Mesenchymal stem cell (in vitro differentiated cells and primary cell): ENCODE data around the gene TAS2R19.
"Not testable (repeated sequence)": the region's sequence is repeated elsewhere in the genome, so short reads cannot be mapped to it uniquely, and the experiment has no call there.

Experiments used
- DNase-seq: peaks from one replicate; pipeline ENCODE4 v3.0.0-alpha.2; 2013
- H2AFZ ChIP-seq: one replicate; pipeline ENCODE4 v1.6.1; 2013; ENCODE audit warnings: low read depth, mild to moderate bottlenecking, control low read depth, inconsistent platforms, low read length, moderate library complexity
- H2AK5ac ChIP-seq: 2 replicates; pipeline ENCODE4 v1.6.1; 2013; ENCODE audit warnings: low read length, moderate library complexity, mild to moderate bottlenecking, inconsistent platforms; ENCODE audit not compliant: severe bottlenecking
- H2BK120ac ChIP-seq: one replicate; pipeline ENCODE4 v1.6.1; 2013; ENCODE audit warnings: low read depth, mild to moderate bottlenecking, inconsistent platforms, low read length, moderate library complexity
- H2BK12ac ChIP-seq, 2 experiments: one replicate each; pipeline ENCODE4 v1.6.1; 2013; ENCODE audit warnings: inconsistent platforms in 2 of 2, low read length in 2 of 2, mild to moderate bottlenecking in 2 of 2, moderate library complexity in 2 of 2, control low read depth in 1 of 2
- H2BK15ac ChIP-seq: one replicate; pipeline ENCODE4 v1.6.1; 2013; ENCODE audit warnings: mild to moderate bottlenecking, low read depth, inconsistent platforms; ENCODE audit not compliant: poor library complexity, severe bottlenecking
- H2BK5ac ChIP-seq: 2 replicates; pipeline ENCODE4 v1.6.1; 2013; ENCODE audit warnings: low read depth, mild to moderate bottlenecking, low read length, control low read depth, inconsistent platforms; ENCODE audit not compliant: poor library complexity, severe bottlenecking
- H3K14ac ChIP-seq, 2 experiments: one replicate each; pipeline ENCODE4 v1.6.1; 2013; ENCODE audit warnings: inconsistent platforms in 2 of 2, low read length in 2 of 2, control low read depth in 1 of 2, mild to moderate bottlenecking in 1 of 2, moderate library complexity in 1 of 2
- H3K18ac ChIP-seq, 2 experiments: one replicate each; pipeline ENCODE4 v1.6.1; 2013; ENCODE audit warnings: inconsistent platforms in 2 of 2, low read length in 2 of 2, control low read depth in 1 of 2, low read depth in 1 of 2, mild to moderate bottlenecking in 1 of 2
- H3K23ac ChIP-seq, 2 experiments: one replicate each; pipeline ENCODE4 v1.6.1; 2013; ENCODE audit warnings: inconsistent platforms in 2 of 2, low read length in 2 of 2, mild to moderate bottlenecking in 2 of 2, moderate library complexity in 2 of 2, control low read depth in 1 of 2
- H3K27ac ChIP-seq: 2 replicates; pipeline ENCODE4 v1.5.1; 2013; ENCODE audit warnings: mild to moderate bottlenecking, moderate library complexity, low read length, control low read depth, inconsistent platforms; ENCODE audit not compliant: poor library complexity, severe bottlenecking
- H3K27me3 ChIP-seq, 2 experiments: 2 replicates each; pipeline versions ENCODE4 v1.6.1 to v1.7.0; 2013; ENCODE audit warnings: low read length in 2 of 2, mild to moderate bottlenecking in 2 of 2, moderate library complexity in 2 of 2, control low read depth in 1 of 2, inconsistent platforms in 1 of 2; ENCODE audit not compliant: control insufficient read depth in 1 of 2, insufficient read depth in 1 of 2
- H3K36me3 ChIP-seq, 2 experiments: 2 replicates each; pipeline versions ENCODE4 v1.6.1 to v1.7.0; 2013; ENCODE audit warnings: low read length in 2 of 2, control low read depth in 1 of 2, inconsistent platforms in 1 of 2, low read depth in 1 of 2, mild to moderate bottlenecking in 1 of 2; ENCODE audit not compliant: insufficient read depth in 2 of 2, control insufficient read depth in 1 of 2
- H3K4ac ChIP-seq, 2 experiments: one replicate each; pipeline ENCODE4 v1.6.1; 2013; ENCODE audit warnings: inconsistent platforms in 2 of 2, low read length in 2 of 2, mild to moderate bottlenecking in 2 of 2, moderate library complexity in 2 of 2, control low read depth in 1 of 2, low read depth in 1 of 2
- H3K4me1 ChIP-seq: 2 replicates; pipeline ENCODE4 v1.6.1; 2013; ENCODE audit warnings: low read depth, low read length, control low read depth; ENCODE audit not compliant: control insufficient read depth, insufficient read depth
- H3K4me2 ChIP-seq: 2 replicates; pipeline ENCODE4 v1.6.1; 2013; ENCODE audit warnings: low read length, mild to moderate bottlenecking, inconsistent platforms; ENCODE audit not compliant: poor library complexity, severe bottlenecking
- H3K4me3 ChIP-seq, 2 experiments: 2 replicates each; pipeline versions ENCODE4 v1.5.1 to v1.7.0; 2013; ENCODE audit warnings: low read length in 2 of 2, mild to moderate bottlenecking in 2 of 2, control low read depth in 1 of 2, low read depth in 1 of 2; ENCODE audit not compliant: insufficient read depth in 1 of 2
- H3K79me1 ChIP-seq: replicated peaks from 2 replicates; pipeline ENCODE4 v1.6.1; 2013; ENCODE audit warnings: mild to moderate bottlenecking, control low read depth, low read length, inconsistent platforms; ENCODE audit not compliant: poor library complexity, severe bottlenecking
- H3K9ac ChIP-seq: 2 replicates; pipeline ENCODE4 v1.7.0; 2013; ENCODE audit warnings: mild to moderate bottlenecking, low read length, moderate library complexity
- H3K9me3 ChIP-seq: 2 replicates; pipeline ENCODE4 v1.7.0; 2013; ENCODE audit warnings: mild to moderate bottlenecking, low read length; ENCODE audit not compliant: control insufficient read depth
- H4K8ac ChIP-seq: one replicate; pipeline ENCODE4 v1.6.1; 2013; ENCODE audit warnings: inconsistent platforms, mild to moderate bottlenecking, low read length, moderate library complexity
- H4K91ac ChIP-seq: one replicate; pipeline ENCODE4 v1.6.1; 2013; ENCODE audit warnings: mild to moderate bottlenecking, low read length, inconsistent platforms
- WGBS: methylation state at CpG from one replicate; pipeline ENCODE4 v1.1.7; 2013; ENCODE audit warnings: mixed read lengths; 5-methylcytosine and 5-hydroxymethylcytosine counted together

The TAS2R19 gene

GRCh38 chr12:11055306-11055705 lies 32.9 kb upstream of the TAS2R19 start:
- Histone ChIP-seq H2AFZ (no peak overlapping the region), H3K4ac (no peak overlapping the region), H2BK120ac (no peak overlapping the region), H2AK5ac (no peak overlapping the region), H3K27ac (no peak overlapping the region), H3K27me3 (no peaks in the 10 kb centered on the region), H3K14ac (no peak overlapping the region), H3K36me3 (peaks cover under 1 to 5% of the 10 kb centered on the region in 2 experiments), H2BK15ac (no peak overlapping the region), H3K79me1 (peaks cover 20% of the 10 kb centered on the region), H3K4me2 (no peak overlapping the region), H3K9ac (no peak overlapping the region), H2BK5ac (no peak overlapping the region), H3K9me3 (peaks cover 7% of the 10 kb centered on the region), H3K4me1 (no peaks in the 10 kb centered on the region), H3K23ac (no peak overlapping the region), H4K8ac (no peak overlapping the region), H2BK12ac (no peak overlapping the region), H3K4me3 (no peak overlapping the region), H4K91ac (no peak overlapping the region), H3K18ac (no peak overlapping the region)
- 88% methylated on average over 1 of the region's 2 CpGs for WGBS
- no peak for DNase-seq

- H3K4me3 ChIP-seq, H3K4me1 ChIP-seq, H2BK12ac ChIP-seq, H3K4ac ChIP-seq, H2AFZ ChIP-seq, H2AK5ac ChIP-seq, H2BK5ac ChIP-seq, H3K27me3 ChIP-seq, H2BK15ac ChIP-seq, DNase-seq, H3K14ac ChIP-seq, H3K27ac ChIP-seq, H4K8ac ChIP-seq, H3K4me2 ChIP-seq, H2BK120ac ChIP-seq, H4K91ac ChIP-seq, H3K18ac ChIP-seq, H3K9ac ChIP-seq, H3K9me3 ChIP-seq, H3K23ac ChIP-seq: not testable (repeated sequence)
- Histone ChIP-seq H3K36me3 (peaks cover 2 to 23% of the 10 kb centered on the region in 2 experiments), H3K79me1 (peaks cover 19% of the 10 kb centered on the region)
- 94% methylated on average over 5 of the region's 7 CpGs for WGBS
Measured at GRCh38 chr12:11049806-11050531, 27.5 kb upstream of the TAS2R19 start.

DNA sequence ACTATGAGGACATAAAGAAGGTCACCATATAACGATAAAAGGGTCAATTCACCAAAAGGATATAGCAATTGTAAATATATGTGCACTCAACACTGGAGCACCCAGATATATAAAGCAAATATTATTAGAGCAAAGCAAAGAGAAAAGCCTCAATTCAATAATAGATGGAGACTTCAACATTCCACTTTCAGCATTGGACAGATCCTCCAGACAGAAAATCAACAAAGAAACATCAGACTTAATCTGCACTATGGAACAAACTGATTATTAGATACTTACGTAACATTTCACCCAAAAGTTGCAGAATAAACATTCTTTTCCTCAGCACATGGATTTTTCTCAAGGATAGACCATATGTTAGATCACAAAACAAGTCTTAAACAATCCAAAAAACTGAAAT lies 18.9 kb upstream of the TAS2R19 start:
- H3K9me3 ChIP-seq, H4K8ac ChIP-seq, H3K4me2 ChIP-seq, H4K91ac ChIP-seq, H2BK5ac ChIP-seq, H3K27me3 ChIP-seq, H3K4ac ChIP-seq, H3K27ac ChIP-seq, H3K4me1 ChIP-seq, H2AK5ac ChIP-seq, H3K18ac ChIP-seq, H3K9ac ChIP-seq, H2BK15ac ChIP-seq, H3K23ac ChIP-seq, H2AFZ ChIP-seq, H3K14ac ChIP-seq, H3K79me1 ChIP-seq, H2BK120ac ChIP-seq, DNase-seq, H2BK12ac ChIP-seq, H3K4me3 ChIP-seq: not testable (repeated sequence)
- 97% methylated on average over 1 of the region's 2 CpGs for WGBS
- peaks cover 0 to 25% of the 10 kb centered on the region in 2 experiments for H3K36me3 ChIP-seq

- H2AFZ ChIP-seq, result no peak overlapping the region
- no peak overlapping the region for H4K91ac ChIP-seq
Measured at GRCh38 chr12:11040162-11040561, 17.7 kb upstream of the TAS2R19 start.

More at GRCh38 chr12:11040162-11040561, 17.7 kb upstream of the TAS2R19 start:
- no peak overlapping the region for H2BK120ac ChIP-seq
- peaks cover 3% of the 10 kb centered on the region for H3K79me1 ChIP-seq
- no CpG with 5 or more reads among the region's 1 CpG for WGBS
- no peak overlapping the region for H2AK5ac ChIP-seq
- no peak overlapping the region for H2BK15ac ChIP-seq
- H3K27ac ChIP-seq, result no peak overlapping the region
- H3K4me1 ChIP-seq, result no peaks in the 10 kb centered on the region
- no peak for DNase-seq
- no peaks in the 10 kb centered on the region for H3K27me3 ChIP-seq
- no peak overlapping the region for H2BK12ac ChIP-seq
- H3K36me3 ChIP-seq, result peaks cover 0 to 17% of the 10 kb centered on the region in 2 experiments
- no peak overlapping the region for H3K9ac ChIP-seq
- H3K4me3 ChIP-seq, result no peak overlapping the region
- H3K18ac ChIP-seq, result no peak overlapping the region
- no peaks in the 10 kb centered on the region for H3K9me3 ChIP-seq
- no peak overlapping the region for H3K23ac ChIP-seq
- no peak overlapping the region for H3K4me2 ChIP-seq
- no peak overlapping the region for H4K8ac ChIP-seq
- H3K4ac ChIP-seq, result no peak overlapping the region
- H3K14ac ChIP-seq, result no peak overlapping the region
- H2BK5ac ChIP-seq, result no peak overlapping the region
